NCI-H2227 (cell line): ENCODE results near the gene ZGPAT.
A peak's percentile ranks its signal among the peaks of the same experiment; 100 is the strongest.
"Not testable (repeated sequence)": the region's sequence is repeated elsewhere in the genome, so short reads cannot be mapped to it uniquely, and the experiment has no call there.

Experiments
- DNase-seq: peaks from one replicate; lab custom pipeline; 2025; ENCODE audit not compliant: unreplicated experiment; lab: John Stamatoyannopoulos, UW

Gene ZGPAT

GRCh38 chr20:63707558-63708300, at the start of gene ZGPAT, which contains the start of gene ARFRP1:
Gene ZGPAT, plus strand, starts transcription at chr20:63708039. Its CDS starts 542 bp downstream, at chr20:63708581.
Gene ARFRP1, minus strand, starts transcription at chr20:63707976. Its CDS starts 885 bp downstream, at chr20:63707091.
- DNase-seq: peak; percentile 94

- peak; percentile 76 for DNase-seq
These were observed 49.1 kb upstream of the ZGPAT start for GRCh38 chr20:63658749-63659187.

GRCh38 chr20:63659370-63659769, 48.5 kb upstream of the ZGPAT start:
- DNase-seq: peak; percentile 22

- DNase-seq: not testable (repeated sequence)
These were observed 47.7 kb upstream of the ZGPAT start for GRCh38 chr20:63660174-63660573.

- DNase-seq: no peak
These were observed 47.2 kb upstream of the ZGPAT start for GRCh38 chr20:63660622-63661021.

- no peak for DNase-seq
These were observed 46.7 kb upstream of the ZGPAT start for GRCh38 chr20:63661108-63661507.

- no peak for DNase-seq
These were observed 45.7 kb upstream of the ZGPAT start for GRCh38 chr20:63661959-63662812.

- DNase-seq: no peak
These were observed 45.0 kb upstream of the ZGPAT start for GRCh38 chr20:63662813-63663189.

- no peak for DNase-seq
These were observed 44.3 kb upstream of the ZGPAT start for GRCh38 chr20:63663332-63664066.

- DNase-seq: no peak
These were observed 43.5 kb upstream of the ZGPAT start for GRCh38 chr20:63664143-63664851.

- DNase-seq: peak; percentile 92
These were observed 42.8 kb upstream of the ZGPAT start for GRCh38 chr20:63664861-63665594.

- DNase-seq: no peak
These were observed 42.1 kb upstream of the ZGPAT start for GRCh38 chr20:63665708-63666107.

GRCh38 chr20:63667858-63668257, 40.0 kb upstream of the ZGPAT start:
- no peak for DNase-seq

GRCh38 chr20:63668351-63668750, 39.5 kb upstream of the ZGPAT start:
- DNase-seq: no peak

GRCh38 chr20:63671695-63672094, 36.1 kb upstream of the ZGPAT start:
- not testable (repeated sequence) for DNase-seq

- DNase-seq: no peak
These were observed 35.2 kb upstream of the ZGPAT start for GRCh38 chr20:63672666-63673065.

GRCh38 chr20:63673951-63674350, 33.9 kb upstream of the ZGPAT start:
- no peak for DNase-seq

- no peak for DNase-seq
These were observed 32.0 kb upstream of the ZGPAT start for GRCh38 chr20:63675681-63676368.

GRCh38 chr20:63678071-63678470, 29.8 kb upstream of the ZGPAT start:
- DNase-seq: no peak
